GM21447 (cell line): Measurements from ENCODE around the gene PSG1.
"Not testable (repeated sequence)": the region's sequence is repeated elsewhere in the genome, so short reads cannot be mapped to it uniquely, and the experiment has no call there.

Experiments
- ATAC-seq: cut with Tn5 transposase; IDR thresholded peaks from one replicate; pipeline ENCODE4 v1.9.1; 2021; ENCODE audit not compliant: unreplicated experiment

PSG1 gene

DNA sequence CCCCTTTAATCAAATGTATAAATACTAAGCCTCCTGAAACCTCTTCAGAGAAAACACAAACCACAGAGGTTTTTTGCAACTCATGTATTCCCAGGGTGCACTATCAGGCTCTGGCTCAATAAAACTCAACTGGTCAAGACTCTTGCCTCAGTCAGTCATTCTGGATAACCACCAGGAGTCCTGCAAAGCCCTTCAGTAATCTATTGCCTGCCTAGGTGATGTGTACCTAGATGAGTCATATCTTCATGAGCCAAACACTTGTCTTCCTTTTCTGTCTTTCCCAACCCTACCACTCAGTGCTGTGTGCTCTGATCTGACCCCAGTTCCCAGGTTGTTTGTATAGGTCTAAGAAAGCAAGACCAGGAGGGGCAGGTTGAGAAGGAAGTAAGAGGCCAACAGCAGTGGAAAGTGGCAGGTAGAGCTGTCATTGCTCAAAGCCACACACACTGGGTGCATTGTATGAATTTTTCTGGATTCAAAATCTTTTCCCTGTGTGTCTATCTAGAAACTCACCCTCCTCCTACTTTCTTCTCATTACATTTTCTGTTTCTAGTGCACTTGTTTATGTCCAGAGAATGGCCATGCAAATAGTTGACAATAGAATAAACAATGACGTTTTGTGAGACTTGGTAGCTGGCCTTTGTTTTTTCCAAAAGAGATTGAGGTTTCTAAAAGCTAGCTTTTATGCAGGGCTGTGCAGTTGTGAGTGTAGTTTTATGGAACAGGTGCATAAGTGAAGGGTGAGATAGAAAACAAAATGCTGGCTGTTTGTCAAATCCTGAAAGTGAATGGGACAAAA is 48.1 kb downstream of the PSG1 start:
- ATAC-seq, result no peak

GRCh38 chr19:42821306-42821977 is 58.1 kb downstream of the PSG1 start:
- not testable (repeated sequence) for ATAC-seq

DNA sequence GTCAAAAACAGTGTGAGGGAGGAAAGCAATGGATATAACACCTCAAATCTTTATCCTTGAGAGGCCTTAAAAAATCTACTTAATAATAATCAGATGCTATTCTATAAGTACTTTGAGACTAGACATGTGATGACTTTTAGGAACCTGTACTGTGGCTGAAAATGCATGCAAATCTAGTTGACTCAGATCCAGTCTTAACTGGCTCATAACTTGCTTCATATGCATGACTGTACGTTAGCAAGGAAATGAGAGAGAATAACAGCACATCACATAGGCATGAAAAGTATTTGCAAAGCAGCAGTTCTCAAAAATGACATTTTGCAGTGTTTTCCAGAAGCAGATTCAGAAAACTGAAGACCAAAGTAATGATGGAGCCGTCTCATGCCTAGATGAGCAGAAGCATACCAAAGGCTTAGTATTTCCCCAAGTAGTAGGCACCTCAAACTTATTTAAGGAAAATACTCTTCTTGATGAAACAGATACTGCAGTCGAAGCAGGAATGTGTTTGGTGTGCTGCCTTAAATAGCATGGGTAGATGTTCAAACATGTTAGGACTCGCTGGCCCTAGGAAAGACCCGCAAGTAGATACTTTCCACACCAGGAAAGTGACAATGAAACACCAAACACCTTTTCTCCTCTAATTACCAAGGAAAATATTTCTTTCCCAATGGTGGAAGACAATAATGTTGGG is 59.4 kb downstream of the PSG1 start:
- not testable (repeated sequence) for ATAC-seq

- no peak for ATAC-seq
Measured at GRCh38 chr19:42816894-42817293, 62.6 kb downstream of the PSG1 start.
